IMR-90 (cell line): ENCODE measurements around the gene SEZ6L. TPM values are rescaled to one million over a fixed set of nuclear protein-coding genes. Genes with fewer than 3 reads are reported as not detected.

ENCODE experiments used
- ATAC-seq: fragments of 200-7000 bp; cut with Tn5 transposase; 2 replicates; pipeline ENCODE4 v1.9.1; 2020; ENCODE audit warnings: low read depth, mild to moderate bottlenecking, moderate library complexity
- BruUV-seq: library from RNA; stranded (reverse); fragments of 400-500 nt; replicated peaks from 2 replicates; lab custom pipeline; 2021; lab: Mats Ljungman, UMichigan
- CTCF ChIA-PET: fragments of 300-600 bp; formaldehyde crosslinking; extraction: SDS; loops from one replicate; lab custom pipeline; 2021; ENCODE audit warnings: antibody characterized with exemption; lab: Yijun Ruan, JAX
- POLR2A ChIA-PET: fragments of 300-600 bp; sonication (Branson Sonifier 250); formaldehyde crosslinking; loops from one replicate; lab custom pipeline; 2022; ENCODE audit warnings: antibody characterized with exemption; ENCODE audit not compliant: unreplicated experiment; lab: Charles Lee
- DNase-seq: peaks from one replicate; pipeline ENCODE4 v3.0.0; 2013
- H2AFZ ChIP-seq: replicated peaks from 2 replicates; pipeline ENCODE3; 2013; ENCODE audit warnings: low read length, mild to moderate bottlenecking; ENCODE audit not compliant: poor library complexity
- H2AK5ac ChIP-seq: 2 replicates; pipeline ENCODE4 v1.6.1; 2013; ENCODE audit warnings: low read depth, low read length, inconsistent platforms
- H2AK9ac ChIP-seq: replicated peaks from 2 replicates; pipeline ENCODE3; 2013; ENCODE audit warnings: mild to moderate bottlenecking, low read depth, low read length, moderate library complexity; ENCODE audit not compliant: poor library complexity
- H2BK120ac ChIP-seq: 2 replicates; pipeline ENCODE4 v1.6.1; 2013; ENCODE audit warnings: low read depth, low read length, inconsistent platforms
- H2BK15ac ChIP-seq: 3 replicates; pipeline ENCODE4 v1.6.1; 2013; ENCODE audit warnings: low read depth, low read length, inconsistent platforms
- H2BK20ac ChIP-seq: 2 replicates; pipeline ENCODE4 v1.6.1; 2013; ENCODE audit warnings: low read depth, mild to moderate bottlenecking, inconsistent platforms, low read length, moderate library complexity
- H2BK5ac ChIP-seq: 2 replicates; pipeline ENCODE4 v1.6.1; 2013; ENCODE audit warnings: mild to moderate bottlenecking, low read depth, low read length, inconsistent platforms; ENCODE audit not compliant: poor library complexity, severe bottlenecking
- H3K14ac ChIP-seq: replicated peaks from 2 replicates; pipeline ENCODE4 v1.6.1; 2013; ENCODE audit warnings: low read depth, low read length, inconsistent platforms
- H3K18ac ChIP-seq: 2 replicates; pipeline ENCODE4 v1.6.1; 2013; ENCODE audit warnings: low read depth, low read length, control low read depth
- H3K23ac ChIP-seq: 2 replicates; pipeline ENCODE4 v1.6.1; 2013; ENCODE audit warnings: low read depth, low read length, inconsistent platforms
- H3K27ac ChIP-seq: 2 replicates; pipeline ENCODE4 v1.5.1; 2013; ENCODE audit warnings: mild to moderate bottlenecking, control low read depth, low read length; ENCODE audit not compliant: insufficient read depth
- H3K27me3 ChIP-seq: 2 replicates; pipeline ENCODE4 v1.6.1; 2013; ENCODE audit warnings: low read length; ENCODE audit not compliant: control insufficient read depth, insufficient read depth
- H3K36me3 ChIP-seq: 2 replicates; pipeline ENCODE4 v1.6.1; 2013; ENCODE audit warnings: low read length, mixed read lengths; ENCODE audit not compliant: control insufficient read depth, insufficient read depth
- H3K4ac ChIP-seq: 2 replicates; pipeline ENCODE4 v1.6.1; 2013; ENCODE audit warnings: low read depth, low read length, inconsistent platforms
- H3K4me1 ChIP-seq: 2 replicates; pipeline ENCODE4 v1.6.1; 2013; ENCODE audit warnings: low read length, mixed read lengths; ENCODE audit not compliant: control insufficient read depth, insufficient read depth
- H3K4me2 ChIP-seq: 2 replicates; pipeline ENCODE4 v1.6.1; 2013; ENCODE audit warnings: low read depth, mild to moderate bottlenecking, control low read depth, low read length, moderate library complexity
- H3K4me3 ChIP-seq: 2 replicates; pipeline ENCODE4 v1.5.1; 2013; ENCODE audit warnings: low read depth, mild to moderate bottlenecking, control low read depth, low read length, moderate library complexity; ENCODE audit not compliant: insufficient read depth
- H3K56ac ChIP-seq: 2 replicates; pipeline ENCODE4 v1.6.1; 2013; ENCODE audit warnings: low read length, inconsistent platforms; ENCODE audit not compliant: insufficient read depth; ENCODE audit errors: extremely low read depth
- H3K79me1 ChIP-seq, 2 experiments: 2 replicates each; pipeline ENCODE4 v1.6.1; 2013; ENCODE audit warnings: low read length in 2 of 2, inconsistent platforms in 1 of 2, low read depth in 1 of 2
- H3K9ac ChIP-seq: 2 replicates; pipeline ENCODE4 v1.6.1; 2013; ENCODE audit warnings: low read depth, low read length, control low read depth
- H3K9me1 ChIP-seq: 2 replicates; pipeline ENCODE4 v1.6.1; 2013; ENCODE audit warnings: low read length, inconsistent platforms; ENCODE audit not compliant: insufficient read depth
- H3K9me3 ChIP-seq: 2 replicates; pipeline ENCODE4 v1.6.1; 2013; ENCODE audit warnings: low read length; ENCODE audit not compliant: control insufficient read depth, insufficient read depth
- H4K20me1 ChIP-seq: 2 replicates; pipeline ENCODE4 v1.6.1; 2013; ENCODE audit warnings: low read length, inconsistent platforms; ENCODE audit not compliant: insufficient read depth
- H4K5ac ChIP-seq: 2 replicates; pipeline ENCODE4 v1.6.1; 2013; ENCODE audit warnings: mild to moderate bottlenecking, low read depth, low read length, control low read depth
- H4K8ac ChIP-seq, 2 experiments: 2 replicates each; pipeline ENCODE4 v1.6.1; 2013; ENCODE audit warnings: low read depth in 2 of 2, low read length in 2 of 2, control low read depth in 1 of 2, inconsistent platforms in 1 of 2
- H4K91ac ChIP-seq: 2 replicates; pipeline ENCODE4 v1.6.1; 2013; ENCODE audit warnings: low read depth, low read length, inconsistent platforms; ENCODE audit not compliant: insufficient read depth
- CEBPB ChIP-seq: IDR thresholded peaks from 2 replicates; pipeline ENCODE4 v1.6.1; 2012; ENCODE audit warnings: low read depth, low read length, improper control_type of control experiment
- CHD1 ChIP-seq: IDR thresholded peaks from 2 replicates; pipeline ENCODE4 v1.6.1; 2012; ENCODE audit warnings: low read depth, low read length, improper control_type of control experiment
- FOS ChIP-seq: fragments of 150-350 bp; IDR thresholded peaks from 2 replicates; pipeline ENCODE4 v1.6.1; 2016; ENCODE audit warnings: low read depth, low read length
- MAFK ChIP-seq: IDR thresholded peaks from 2 replicates; pipeline ENCODE4 v1.6.1; 2012; ENCODE audit warnings: low read depth, low read length, improper control_type of control experiment
- MAZ ChIP-seq: IDR thresholded peaks from 2 replicates; pipeline ENCODE4 v1.6.1; 2012; ENCODE audit warnings: low read depth, mild to moderate bottlenecking, low read length, improper control_type of control experiment, moderate library complexity, borderline replicate concordance
- MXI1 ChIP-seq: IDR thresholded peaks from 2 replicates; pipeline ENCODE4 v1.6.1; 2012; ENCODE audit warnings: low read depth, mild to moderate bottlenecking, low read length, moderate library complexity, borderline replicate concordance
- NFE2L2 ChIP-seq: fragments of 150-350 bp; IDR thresholded peaks from 2 replicates; pipeline ENCODE4 v1.6.1; 2016; ENCODE audit warnings: low read depth, mild to moderate bottlenecking, low read length
- POLR2A ChIP-seq: IDR thresholded peaks from 2 replicates; pipeline ENCODE4 v1.6.1; 2012; ENCODE audit warnings: mild to moderate bottlenecking, low read depth, low read length
- RCOR1 ChIP-seq: IDR thresholded peaks from 2 replicates; pipeline ENCODE4 v1.6.1; 2012; ENCODE audit warnings: mild to moderate bottlenecking, low read length, improper control_type of control experiment; ENCODE audit not compliant: insufficient replicate concordance
- RFX5 ChIP-seq: IDR thresholded peaks from 2 replicates; pipeline ENCODE4 v1.8.0; 2012; ENCODE audit warnings: low read depth, mild to moderate bottlenecking, low read length, moderate library complexity
- SMC3 ChIP-seq: fragments of 150-350 bp; IDR thresholded peaks from 2 replicates; pipeline ENCODE4 v1.6.1; 2016; ENCODE audit warnings: low read depth, mild to moderate bottlenecking, antibody characterized with exemption, low read length, moderate library complexity
- WGBS, 2 experiments: methylation state at CpG; one replicate each; pipeline versions ENCODE4 v1.1.5 to v1.1.7; 2013; ENCODE audit warnings: missing lambda C conversion rate in 2 of 2; ENCODE audit not compliant: insufficient read length in 1 of 2; ENCODE audit errors: extremely low coverage in 2 of 2; 5-methylcytosine and 5-hydroxymethylcytosine counted together
- dilution Hi-C: fragments of 300-500 bp; cut with HindIII; formaldehyde crosslinking; loops from one replicate; pipeline ENCODE4 v1.14.3; 2018; ENCODE audit warnings: low sequenced_read_pairs; ENCODE audit not compliant: unreplicated experiment
- in situ Hi-C: fragments of 300-500 bp; cut with MboI; formaldehyde crosslinking; loops from 3 replicates; pipeline ENCODE4 v1.14.3; 2019; ENCODE audit warnings: low sequenced_read_pairs, inconsistent platforms, mixed read lengths
- intact Hi-C: fragments of 100-400 bp; cut with micrococcal nuclease; formaldehyde crosslinking; loops from 2 replicates; pipeline ENCODE4 v1.10.0; 2022
- polyA plus RNA-seq, 3 experiments: library from polyadenylated mRNA; depleted of rRNA; stranded (reverse); fragments of >200 nt; gene quantifications; 2 replicates each; pipeline ENCODE4 v1.2.3, GENCODE V29; 2012; ENCODE audit warnings: low replicate concordance in 1 of 3
- total RNA-seq: library from RNA; depleted of rRNA; stranded (reverse); fragments of >200 nt; gene quantifications from 2 replicates; pipeline ENCODE4 v1.2.3, GENCODE V29; 2012
- TF ChIP-seq, protein P1 (sequence below): fragments of 150-350 bp; IDR thresholded peaks from 2 replicates; pipeline ENCODE4 v1.6.1; 2016; ENCODE audit warnings: low read depth, mild to moderate bottlenecking, low read length, moderate library complexity, borderline replicate concordance
- TF ChIP-seq, protein P2 (sequence below): conservative IDR thresholded peaks from 2 replicates; pipeline ENCODE4 v1.5.1; 2012; ENCODE audit warnings: mild to moderate bottlenecking, low read depth, low read length, improper control_type of control experiment
- TF ChIP-seq, protein P3 (sequence below): fragments of 150-350 bp; IDR thresholded peaks from 2 replicates; pipeline ENCODE4 v1.6.1; 2017; ENCODE audit warnings: mild to moderate bottlenecking, antibody characterized with exemption, low read length, low read depth

The SEZ6L gene
- total and polyA plus RNA-seq, 2 of the 4 experiments (the other 2 are of a cell fraction): not detected

DNA sequence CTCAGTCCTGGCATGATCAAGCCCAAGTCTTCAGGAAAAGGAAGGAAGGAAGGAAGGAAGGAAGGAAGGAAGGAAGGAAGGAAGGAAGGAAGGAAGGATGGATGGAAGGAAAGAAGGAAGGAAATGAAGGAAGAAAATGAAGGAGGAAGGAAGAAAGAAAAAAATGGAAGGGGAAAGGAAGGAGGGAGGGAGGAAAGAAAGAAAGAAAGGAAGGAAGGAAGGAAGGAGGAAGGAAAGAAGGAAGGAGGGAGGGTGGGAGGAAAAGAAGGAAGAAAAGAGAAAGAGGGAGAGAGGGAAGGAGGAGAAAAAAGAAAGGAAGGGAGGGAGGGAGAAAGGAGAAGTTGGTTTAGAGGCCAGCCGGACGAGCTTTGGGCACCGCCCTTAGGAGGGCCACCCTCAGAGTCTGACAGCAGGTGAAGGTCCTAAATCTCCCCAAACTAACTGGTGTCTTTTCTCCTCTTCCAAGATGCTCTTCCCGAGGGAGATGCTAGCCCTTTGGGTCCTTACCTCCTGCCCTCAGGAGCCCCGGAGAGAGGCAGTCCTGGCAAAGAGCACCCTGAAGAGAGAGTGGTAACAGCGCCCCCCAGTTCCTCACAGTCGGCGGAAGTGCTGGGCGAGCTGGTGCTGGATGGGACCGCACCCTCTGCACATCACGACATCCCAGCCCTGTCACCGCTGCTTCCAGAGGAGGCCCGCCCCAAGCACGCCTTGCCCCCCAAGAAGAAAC lies 122.8 kb downstream of the SEZ6L start:
- ATAC-seq: no peak
- no peak overlapping the region for H2AK9ac ChIP-seq
- no peaks in the 10 kb centered on the region for H3K36me3 ChIP-seq
- H2AFZ ChIP-seq: no peak overlapping the region
- ChIA-PET CTCF (no interaction called here), POLR2A (no interaction called here)
- intact Hi-C loops (loop anchor here (10.0 kb wide), 1 partner anchor 63 kb away; no protein-coding TSS in a partner anchor), in situ Hi-C loops (no loop called here), dilution Hi-C loops (no loop called here)
- no peak overlapping the region for H3K4ac ChIP-seq
- H3K9ac ChIP-seq: no peak overlapping the region
- no peaks in the 10 kb centered on the region for H3K4me1 ChIP-seq
- no peak overlapping the region for H3K18ac ChIP-seq
- H3K14ac ChIP-seq: no peak overlapping the region
- H4K20me1 ChIP-seq: no peaks in the 10 kb centered on the region
- H3K9me1 ChIP-seq: no peaks in the 10 kb centered on the region
- H4K91ac ChIP-seq: no peak overlapping the region
- H2BK120ac ChIP-seq: no peak overlapping the region
- H3K4me2 ChIP-seq: no peak overlapping the region
- 90% methylated on average over 7 of the region's 14 CpGs; no CpG with 5 or more reads in 1 of the 2 experiments for WGBS, 2 experiments
- H3K56ac ChIP-seq: no peak overlapping the region
- no peak overlapping the region for H2BK20ac ChIP-seq
- no peak overlapping the region for H2AK5ac ChIP-seq
- H4K8ac ChIP-seq: no peak overlapping the region
- TF ChIP-seq NFE2L2 (no peak), MAZ (no peak), POLR2A (no peak), CHD1 (no peak), RFX5 (no peak), CEBPB (no peak), FOS (no peak), MXI1 (no peak), MAFK (no peak), SMC3 (no peak), RCOR1 (no peak)
- TF ChIP-seq, protein P1, sequence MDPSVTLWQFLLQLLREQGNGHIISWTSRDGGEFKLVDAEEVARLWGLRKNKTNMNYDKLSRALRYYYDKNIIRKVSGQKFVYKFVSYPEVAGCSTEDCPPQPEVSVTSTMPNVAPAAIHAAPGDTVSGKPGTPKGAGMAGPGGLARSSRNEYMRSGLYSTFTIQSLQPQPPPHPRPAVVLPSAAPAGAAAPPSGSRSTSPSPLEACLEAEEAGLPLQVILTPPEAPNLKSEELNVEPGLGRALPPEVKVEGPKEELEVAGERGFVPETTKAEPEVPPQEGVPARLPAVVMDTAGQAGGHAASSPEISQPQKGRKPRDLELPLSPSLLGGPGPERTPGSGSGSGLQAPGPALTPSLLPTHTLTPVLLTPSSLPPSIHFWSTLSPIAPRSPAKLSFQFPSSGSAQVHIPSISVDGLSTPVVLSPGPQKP: no peak
- TF ChIP-seq, protein P2, sequence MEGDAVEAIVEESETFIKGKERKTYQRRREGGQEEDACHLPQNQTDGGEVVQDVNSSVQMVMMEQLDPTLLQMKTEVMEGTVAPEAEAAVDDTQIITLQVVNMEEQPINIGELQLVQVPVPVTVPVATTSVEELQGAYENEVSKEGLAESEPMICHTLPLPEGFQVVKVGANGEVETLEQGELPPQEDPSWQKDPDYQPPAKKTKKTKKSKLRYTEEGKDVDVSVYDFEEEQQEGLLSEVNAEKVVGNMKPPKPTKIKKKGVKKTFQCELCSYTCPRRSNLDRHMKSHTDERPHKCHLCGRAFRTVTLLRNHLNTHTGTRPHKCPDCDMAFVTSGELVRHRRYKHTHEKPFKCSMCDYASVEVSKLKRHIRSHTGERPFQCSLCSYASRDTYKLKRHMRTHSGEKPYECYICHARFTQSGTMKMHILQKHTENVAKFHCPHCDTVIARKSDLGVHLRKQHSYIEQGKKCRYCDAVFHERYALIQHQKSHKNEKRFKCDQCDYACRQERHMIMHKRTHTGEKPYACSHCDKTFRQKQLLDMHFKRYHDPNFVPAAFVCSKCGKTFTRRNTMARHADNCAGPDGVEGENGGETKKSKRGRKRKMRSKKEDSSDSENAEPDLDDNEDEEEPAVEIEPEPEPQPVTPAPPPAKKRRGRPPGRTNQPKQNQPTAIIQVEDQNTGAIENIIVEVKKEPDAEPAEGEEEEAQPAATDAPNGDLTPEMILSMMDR: no peak
- TF ChIP-seq, protein P3, sequence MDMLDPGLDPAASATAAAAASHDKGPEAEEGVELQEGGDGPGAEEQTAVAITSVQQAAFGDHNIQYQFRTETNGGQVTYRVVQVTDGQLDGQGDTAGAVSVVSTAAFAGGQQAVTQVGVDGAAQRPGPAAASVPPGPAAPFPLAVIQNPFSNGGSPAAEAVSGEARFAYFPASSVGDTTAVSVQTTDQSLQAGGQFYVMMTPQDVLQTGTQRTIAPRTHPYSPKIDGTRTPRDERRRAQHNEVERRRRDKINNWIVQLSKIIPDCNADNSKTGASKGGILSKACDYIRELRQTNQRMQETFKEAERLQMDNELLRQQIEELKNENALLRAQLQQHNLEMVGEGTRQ: no peak
- H4K5ac ChIP-seq: no peak overlapping the region
- no peak overlapping the region for H2BK5ac ChIP-seq
- DNase-seq: no peak
- H3K23ac ChIP-seq: no peak overlapping the region
- no peaks in the 10 kb centered on the region for H3K79me1 ChIP-seq
- no peaks in the 10 kb centered on the region for H3K9me3 ChIP-seq
- H3K27me3 ChIP-seq: no peaks in the 10 kb centered on the region
- no TSS peak for BruUV-seq
- no peak overlapping the region for H3K4me3 ChIP-seq
- H2BK15ac ChIP-seq: no peak overlapping the region
- H3K27ac ChIP-seq: no peak overlapping the region
